Activated naive CD4-positive, alpha-beta T cell treated with anti-CD3 and anti-CD28 coated beads for 36 hours (primary cell): ENCODE data around the gene BSPH1. TPM values are rescaled to one million over a fixed set of nuclear protein-coding genes. Genes with fewer than 3 reads are reported as not detected.

Experiments
- total RNA-seq, 2 experiments: library from RNA; stranded (reverse); gene quantifications; one replicate each; pipeline ENCODE4 v1.2.3, GENCODE V29; 2021

The BSPH1 gene
- total RNA-seq, 2 experiments from 2014 or later = not detected

Other genes with a start within 250 kb of the BSPH1 start
- 100 to 1,000 TPM; 274 to 300 TPM for gene NOP53, start 246.6 kb downstream of the BSPH1 start, total RNA-seq
- gene SELENOW, start 213.5 kb downstream of the BSPH1 start, total RNA-seq = 100 to 1,000 TPM; 146 to 149 TPM
- not detected for gene TPRX1, start 187.6 kb downstream of the BSPH1 start, total RNA-seq
- gene CRX, start 170.2 kb downstream of the BSPH1 start, total RNA-seq = not detected
- gene TPRX2, start 132.9 kb downstream of the BSPH1 start, total RNA-seq = not detected
- not detected for gene SULT2A1, start 105.9 kb downstream of the BSPH1 start, total RNA-seq
- not detected for gene ELSPBP1, start 2.5 kb upstream of the BSPH1 start, total RNA-seq
- not detected for gene CABP5, start 51.9 kb upstream of the BSPH1 start, total RNA-seq
- gene PLA2G4C, start 118.6 kb upstream of the BSPH1 start, total RNA-seq = 1 to 10 TPM; 8.8 to 9.6 TPM
- 100 to 1,000 TPM; 187 to 195 TPM for gene LIG1, start 178.2 kb upstream of the BSPH1 start, total RNA-seq
- 1 to 10 TPM; 6.1 to 6.7 TPM for gene ZSWIM9, start 178.5 kb upstream of the BSPH1 start, total RNA-seq